Fibroblast of lung (primary cell): ENCODE results near the gene LIMS1.

Experiments used
- CTCF ChIP-seq, 2 donors: IDR thresholded peaks in 1 of 2; conservative IDR thresholded peaks in 1 of 2; 1 replicate in 1 of 2; 2 replicates in 1 of 2; pipeline ENCODE4 v1.5.1; 2011 to 2012; ENCODE audit warnings: low read length in 2 of 2, control low read depth in 1 of 2, inconsistent platforms in 1 of 2, low read depth in 1 of 2, mild to moderate bottlenecking in 1 of 2
- EZH2 ChIP-seq: IDR thresholded peaks from 2 replicates; pipeline ENCODE4 v1.5.1; 2012; ENCODE audit warnings: low read length, control low read depth, mild to moderate bottlenecking; ENCODE audit errors: missing control alignments

- TF ChIP-seq CTCF (conservative IDR thresholded peaks at IDR 0.05 in 1 of 2, IDR thresholded peaks at IDR 0.05 in 1 of 2; ENCODE audit: low read depth in 1 of 2, low read length in 2 of 2): no peak
- TF ChIP-seq EZH2: no peak
Measured at GRCh38 chr2:108589781-108590180, 55.5 kb downstream of the LIMS1 start.
